ENCODE data around the gene MX1. TPM values are rescaled to one million over a fixed set of nuclear protein-coding genes. Genes with fewer than 3 reads are reported as not detected.

The MX1 gene
- total and polyA plus RNA-seq, 2 donors (not counting 3 experiments of a cell fraction or from before 2014, with no cell fraction given), result 5.9 to 25.1 TPM

GRCh38 chr21:41410361-41410760 is 15.7 kb upstream of the MX1 start:
- Histone ChIP-seq H3K27me3 (ENCODE audit: control insufficient read depth in 2 of 2, insufficient read depth in 2 of 2, low read length in 2 of 2) (no peaks in the 10 kb centered on the region), H3K4me3 (replicated peaks in 1 of 3; ENCODE audit: insufficient read depth in 1 of 3, low read depth in 1 of 3, low read length in 3 of 3) (no peak overlapping the region), H3K79me2 (ENCODE audit: control insufficient read depth, insufficient read depth, low read length) (no peaks in the 10 kb centered on the region), H4K20me1 (replicated peaks; ENCODE audit: control insufficient read depth, extremely low read depth, insufficient read depth, low read length) (no peaks in the 10 kb centered on the region), H3K36me3 (ENCODE audit: control insufficient read depth in 2 of 2, extremely low read depth in 1 of 2, insufficient read depth in 2 of 2, low read length in 2 of 2) (no peaks in the 10 kb centered on the region), H3K9me1 (replicated peaks; ENCODE audit: control insufficient read depth, extremely low read depth, insufficient read depth, low read length) (no peaks in the 10 kb centered on the region), H3K4me2 (ENCODE audit: insufficient read depth, low read length) (no peak overlapping the region), H3K9ac (replicated peaks; ENCODE audit: extremely low read depth, insufficient read depth, low read length) (no peak overlapping the region), H2AFZ (ENCODE audit: low read depth, low read length) (no peak overlapping the region), H3K27ac (ENCODE audit: insufficient read depth, low read depth, low read length) (no peak overlapping the region), H3K4me1 (ENCODE audit: control insufficient read depth, extremely low read depth, insufficient read depth, low read length) (no peaks in the 10 kb centered on the region), H3K9me3 (replicated peaks; ENCODE audit: control insufficient read depth, insufficient read depth, low read length) (no peaks in the 10 kb centered on the region)
- FAIRE-seq (no peak), DNase-seq (ENCODE audit: low read depth, low spot score) (no peak)
- dilution Hi-C loops (cut with MboI; ENCODE audit: extremely low pct_ligation_motif_present, low sequenced_read_pairs) (no loop called here), intact Hi-C loops (cut with micrococcal nuclease) (no loop called here)
- no TSS peak for BruUV-seq (replicated peaks)
- no peak for TF ChIP-seq JUN (IDR thresholded peaks at IDR 0.05; ENCODE audit: borderline replicate concordance, insufficient read depth, insufficient read length, low read depth)
- no peak for TF ChIP-seq GATA2 (IDR thresholded peaks at IDR 0.05; ENCODE audit: insufficient read depth, insufficient read length, low read depth, low read length)
- TF ChIP-seq MAX (IDR thresholded peaks at IDR 0.05; ENCODE audit: insufficient read depth, insufficient read length), result no peak
- TF ChIP-seq MYC (IDR thresholded peaks at IDR 0.05; ENCODE audit: low read depth, low read length), result no peak
- no peak for TF ChIP-seq CTCF (IDR thresholded peaks at IDR 0.05; ENCODE audit: extremely low read depth in 1 of 2, insufficient read depth in 1 of 2, low read depth in 1 of 2, low read length in 2 of 2)
- no peak for TF ChIP-seq FOS (IDR thresholded peaks at IDR 0.05; ENCODE audit: borderline replicate concordance, insufficient read depth, low read length)
- no peak for TF ChIP-seq POLR2AphosphoS5 (IDR thresholded peaks at IDR 0.05; ENCODE audit: insufficient read depth, low read depth, low read length)
- TF ChIP-seq EZH2 (IDR thresholded peaks at IDR 0.05; ENCODE audit: borderline replicate concordance, low read depth, low read length, severe bottlenecking), result no peak
- no peak for TF ChIP-seq POLR2A (IDR thresholded peaks at IDR 0.05; ENCODE audit: low read depth, low read length)
- CTCF ChIA-PET, result no interaction called here
- POLR2A ChIA-PET, result no interaction called here

All from endothelial cell of umbilical vein (primary cell).